HL-60/S4 (cell line): ENCODE data around the gene GRK3.
"Not testable (repeated sequence)": the region's sequence is repeated elsewhere in the genome, so short reads cannot be mapped to it uniquely, and the experiment has no call there.

Experiments used
- in situ Hi-C: fragments of 300-500 bp; cut with MboI; formaldehyde crosslinking; loops from 2 replicates; pipeline ENCODE4 v1.14.3; 2022; ENCODE audit warnings: low sequenced_read_pairs

GRK3 gene

DNA sequence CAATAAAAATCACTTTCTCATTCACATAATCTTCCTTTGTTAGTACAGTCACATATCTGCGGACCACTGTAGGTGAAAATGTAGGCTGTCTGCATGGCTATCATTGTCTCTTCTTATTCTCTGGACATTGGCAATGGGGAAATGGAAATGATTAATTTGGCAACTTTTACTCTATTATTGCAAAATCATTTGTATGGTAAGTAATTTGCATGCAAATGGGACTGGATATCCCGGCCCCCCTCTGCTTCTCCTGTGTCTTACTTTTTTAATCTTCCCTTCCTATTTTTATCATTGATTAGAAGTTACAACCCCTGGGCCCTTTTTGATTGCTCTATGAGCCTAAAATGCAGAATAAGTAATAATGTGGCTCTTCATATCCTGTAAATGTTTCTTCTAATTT is 6.0 kb downstream of the GRK3 start:
- in situ Hi-C loops, result no loop called here

DNA sequence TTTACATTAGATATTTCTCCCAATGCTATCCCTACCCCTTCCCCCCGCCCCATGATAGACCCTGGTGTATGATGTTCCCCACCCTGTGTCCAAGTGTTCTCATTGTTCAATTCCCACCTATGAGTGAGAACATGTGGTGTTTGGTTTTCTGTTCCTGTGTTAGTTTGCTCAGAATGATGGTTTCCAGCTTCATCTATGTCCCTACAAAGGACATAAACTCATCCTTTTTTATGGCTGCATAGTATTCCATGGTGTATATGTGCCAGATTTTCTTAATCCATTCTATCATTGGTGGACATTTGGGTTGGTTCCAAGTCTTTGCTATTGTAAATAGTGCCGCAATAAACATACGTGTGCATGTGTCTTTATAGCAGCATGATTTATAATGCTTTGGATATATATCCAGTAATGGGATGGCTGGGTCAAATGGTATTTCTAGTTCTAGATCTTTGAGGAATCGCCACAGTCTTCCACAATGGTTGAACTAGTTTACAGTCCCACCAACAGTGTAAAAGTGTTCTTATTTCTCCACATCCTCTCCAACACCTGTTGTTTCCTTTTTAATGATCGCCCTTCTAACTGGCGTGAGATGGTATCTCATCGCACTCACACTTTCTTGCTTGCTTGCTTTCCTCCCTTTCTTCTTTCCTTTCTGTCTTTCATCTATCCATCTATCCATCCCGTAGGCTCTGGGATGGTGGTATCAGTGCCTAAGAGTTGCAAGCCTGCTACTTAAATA is 7.7 kb downstream of the GRK3 start:
- in situ Hi-C loops, result not testable (repeated sequence)

DNA sequence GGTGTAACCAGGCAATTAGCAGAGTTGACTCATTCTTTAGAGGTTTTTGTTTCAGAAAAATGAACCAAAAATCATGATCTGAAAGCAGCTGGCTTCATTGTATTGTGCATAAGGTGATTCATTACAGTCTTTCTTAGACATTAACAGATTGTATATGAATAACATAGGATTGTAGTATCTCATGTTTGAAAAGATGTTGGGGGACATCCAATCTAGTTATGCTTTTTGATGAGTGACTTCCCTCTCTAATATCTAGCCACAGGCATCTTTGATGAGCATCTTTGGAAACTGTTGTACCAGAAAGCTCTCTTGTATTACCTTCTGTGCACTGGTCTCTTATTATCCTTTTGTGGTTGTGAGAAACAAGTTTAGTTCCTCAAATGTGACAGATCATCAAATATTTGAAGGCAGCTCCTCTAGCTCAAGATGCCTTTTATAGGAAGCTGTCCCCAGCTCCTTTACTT is 8.3 kb downstream of the GRK3 start:
- in situ Hi-C loops, result no loop called here

DNA sequence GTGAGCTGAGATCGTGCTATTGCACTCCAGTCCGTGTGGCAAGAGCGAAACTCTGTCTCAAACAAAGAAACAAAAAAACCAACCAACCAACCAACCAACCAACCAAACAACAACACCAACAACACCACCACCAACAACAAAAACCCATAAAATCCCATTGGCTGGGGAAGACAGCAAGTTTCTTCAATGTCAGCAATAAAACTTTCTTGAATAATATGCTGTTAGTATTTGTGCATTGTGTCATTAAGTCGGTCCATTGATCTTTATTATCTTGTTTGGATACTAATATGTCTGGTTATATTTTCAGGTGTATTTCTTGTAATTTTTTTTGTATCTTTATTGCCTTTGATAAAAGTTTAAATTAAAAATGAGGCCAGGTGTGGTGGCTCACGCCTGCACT is 9.4 kb downstream of the GRK3 start:
- in situ Hi-C loops, result no loop called here

DNA sequence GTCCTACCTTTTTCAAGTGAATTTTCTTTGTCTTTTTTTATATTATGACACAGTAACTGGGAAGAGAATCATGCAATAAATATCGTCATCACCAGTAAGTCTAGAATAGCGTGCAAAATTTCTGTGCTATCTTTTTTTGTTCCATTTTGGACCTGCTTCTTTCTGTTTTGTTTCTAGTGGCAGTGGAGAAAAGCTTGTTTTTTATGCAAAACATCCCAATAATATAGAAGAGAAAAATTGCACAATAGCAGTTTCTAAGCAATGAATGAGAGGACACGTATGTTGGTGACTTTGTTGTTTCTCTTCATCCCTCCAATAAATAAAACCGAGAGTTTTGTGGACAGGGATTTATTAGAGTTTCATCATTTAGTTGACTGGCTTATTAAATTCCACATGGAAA is 10.3 kb downstream of the GRK3 start:
- in situ Hi-C loops, result no loop called here

DNA sequence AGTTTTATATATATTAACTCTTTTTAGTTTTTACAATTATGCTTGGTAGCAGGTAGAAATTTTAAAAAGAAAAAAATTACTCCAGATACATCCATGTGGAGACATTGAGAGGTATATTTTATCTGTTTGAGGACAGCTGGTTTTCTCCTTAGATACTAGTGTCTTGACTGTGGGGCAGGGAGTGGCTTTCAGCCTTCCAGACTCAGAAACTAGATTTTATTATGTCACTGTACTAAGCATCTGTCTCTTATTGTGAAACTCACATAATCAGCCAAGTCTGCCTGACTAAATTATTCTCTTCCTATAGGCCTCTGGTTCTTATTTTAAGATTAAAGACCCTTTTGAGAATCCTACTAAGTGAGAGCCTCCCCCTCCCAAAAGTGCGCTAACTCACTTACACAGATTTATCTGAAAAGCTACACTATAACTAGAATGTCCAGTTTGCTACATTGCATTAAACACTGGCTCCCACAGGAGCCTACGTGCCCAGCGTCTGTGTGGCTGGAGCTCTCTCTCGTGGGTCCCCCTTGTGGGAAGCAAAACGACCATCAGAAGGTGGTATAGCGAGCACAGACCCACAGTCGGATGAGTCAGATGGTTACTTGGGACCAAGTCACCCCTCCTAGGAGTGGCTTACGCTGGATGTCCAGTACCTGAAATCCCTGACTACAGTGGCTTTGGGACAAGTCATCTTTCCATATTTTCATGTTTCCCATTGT is 11.4 kb downstream of the GRK3 start:
- in situ Hi-C loops, result not testable (repeated sequence)

DNA sequence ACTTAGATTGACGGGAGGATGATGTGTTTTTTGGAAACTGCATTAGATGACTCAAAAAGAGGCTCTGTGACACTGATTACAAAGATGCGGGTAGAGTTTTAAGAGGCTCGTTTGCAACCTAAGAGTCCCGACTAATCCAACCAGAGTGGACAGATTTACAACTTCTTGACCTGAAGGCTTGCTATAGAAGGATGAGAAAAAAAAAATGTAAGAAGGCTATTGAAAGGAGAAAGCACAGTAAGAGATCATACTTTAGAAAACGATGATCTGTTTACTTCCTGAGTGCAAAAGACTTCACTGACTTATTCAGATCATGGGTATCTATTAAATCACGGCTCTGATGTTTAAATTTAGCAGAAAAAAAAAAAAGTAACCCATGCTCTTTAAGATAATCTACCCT is 17.0 kb downstream of the GRK3 start:
- in situ Hi-C loops, result not testable (repeated sequence)

DNA sequence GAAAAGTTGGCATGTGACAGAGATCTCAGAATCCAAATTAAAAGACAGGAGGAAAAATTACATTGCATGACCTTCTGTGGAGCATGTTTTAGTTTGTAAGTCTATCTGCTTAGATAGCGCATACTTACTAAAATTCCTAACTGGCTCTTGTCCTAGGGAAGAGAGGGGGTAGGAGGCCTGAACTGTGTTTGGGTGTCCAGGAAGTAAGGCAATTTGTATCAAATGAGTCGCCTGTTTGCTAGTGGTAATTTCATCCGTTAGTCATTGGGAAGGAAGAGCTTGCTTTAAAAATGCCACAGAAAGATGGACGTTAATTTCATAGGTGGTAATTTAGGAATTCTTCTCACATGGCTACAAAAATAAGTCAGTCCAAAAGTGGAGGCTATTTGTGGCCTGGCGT is 18.5 kb downstream of the GRK3 start:
- in situ Hi-C loops, result no loop called here

DNA sequence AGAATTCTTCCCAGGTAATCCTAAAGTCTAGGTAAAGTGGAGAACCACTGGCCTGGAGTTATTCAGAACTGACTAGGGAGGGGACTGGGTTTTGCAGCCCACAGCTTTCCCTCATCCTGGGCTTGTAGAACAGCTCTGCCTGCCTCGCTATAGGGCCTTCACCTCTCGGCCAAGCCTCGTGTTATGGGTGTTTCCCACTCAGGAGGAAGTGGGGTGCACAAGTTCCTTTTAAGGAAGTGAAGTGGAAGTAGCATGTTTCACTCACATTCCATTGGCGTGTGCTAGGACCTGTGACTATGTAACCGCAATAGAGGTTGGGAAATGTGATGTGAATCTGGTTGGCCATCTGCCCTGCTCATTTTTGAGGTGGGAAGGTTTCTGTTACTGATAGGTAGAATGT is 20.5 kb downstream of the GRK3 start:
- in situ Hi-C loops, result not testable (repeated sequence)

DNA sequence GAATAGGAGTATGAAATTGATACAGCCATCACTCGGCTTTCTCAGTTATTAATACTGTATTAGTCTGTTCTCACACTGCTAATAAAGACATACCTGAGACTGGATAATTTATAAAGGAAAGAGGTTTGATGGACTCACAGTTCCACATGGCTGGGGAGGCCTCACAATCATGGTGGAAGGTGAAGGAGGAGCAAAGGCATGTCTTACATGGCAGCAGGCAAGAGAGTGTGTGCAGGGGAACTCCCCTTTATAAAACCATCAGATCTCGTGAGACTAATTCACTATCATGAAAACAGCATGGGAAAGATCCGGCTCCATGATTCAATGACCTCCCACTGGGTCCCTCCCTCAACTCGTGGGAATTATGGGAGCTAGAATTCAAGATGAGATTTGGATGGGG is 25.2 kb downstream of the GRK3 start:
- in situ Hi-C loops, result not testable (repeated sequence)

DNA sequence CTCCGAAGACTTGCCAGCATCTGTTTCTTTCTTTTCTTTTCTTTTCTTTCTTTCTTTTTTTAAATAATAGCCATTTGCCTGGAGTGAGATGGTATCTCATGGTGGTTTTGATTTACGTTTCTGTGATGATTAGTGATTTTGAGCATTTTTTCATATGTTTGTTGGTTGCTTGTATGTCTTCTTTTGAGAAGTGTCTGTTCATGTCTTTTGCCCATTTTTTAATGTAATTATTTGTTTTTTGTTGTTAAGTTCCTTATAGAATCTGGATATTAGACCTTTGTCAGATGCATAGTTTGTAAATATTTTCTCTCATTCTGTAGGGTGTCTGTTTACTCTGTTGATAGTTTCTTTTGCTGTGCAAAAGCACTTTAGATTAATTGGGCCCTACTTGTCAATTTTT is 28.8 kb downstream of the GRK3 start:
- in situ Hi-C loops, result not testable (repeated sequence)

DNA sequence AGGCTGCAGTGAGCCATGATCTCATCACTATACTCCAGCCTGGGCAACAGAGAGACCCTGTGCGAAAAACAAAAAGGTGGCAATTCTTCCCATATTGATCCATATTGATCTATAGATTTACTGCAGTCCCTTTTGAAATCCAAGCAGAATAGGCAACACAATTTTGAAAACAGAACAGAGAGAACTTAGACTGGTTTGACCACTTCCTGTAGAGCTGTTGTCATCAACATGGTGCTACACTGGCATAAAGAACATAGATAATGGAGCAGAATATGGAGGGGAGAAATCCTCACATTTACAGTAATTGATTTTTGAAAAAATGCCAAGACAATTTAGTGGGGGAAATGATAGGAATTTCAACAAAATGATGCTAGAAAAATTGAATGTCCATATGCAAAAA is 34.1 kb downstream of the GRK3 start:
- in situ Hi-C loops, result no loop called here

DNA sequence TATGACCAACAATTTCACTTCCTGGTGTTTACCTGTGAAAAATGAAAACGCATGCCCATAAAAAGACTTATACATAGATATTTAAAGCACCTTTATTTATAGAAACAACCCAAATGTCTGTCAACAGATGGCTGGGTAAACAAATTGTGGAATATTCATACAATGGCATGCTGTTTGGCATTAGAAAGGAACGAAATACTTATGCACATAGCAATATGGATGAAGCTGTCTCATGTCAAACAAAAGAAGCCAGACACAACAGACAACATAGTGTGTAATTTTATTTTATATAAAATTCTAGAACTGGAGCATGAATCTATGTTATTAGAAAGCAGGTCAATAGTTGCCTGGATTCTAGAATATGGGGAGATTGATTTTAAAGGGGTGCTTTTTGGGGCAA is 38.0 kb downstream of the GRK3 start:
- in situ Hi-C loops, result no loop called here

DNA sequence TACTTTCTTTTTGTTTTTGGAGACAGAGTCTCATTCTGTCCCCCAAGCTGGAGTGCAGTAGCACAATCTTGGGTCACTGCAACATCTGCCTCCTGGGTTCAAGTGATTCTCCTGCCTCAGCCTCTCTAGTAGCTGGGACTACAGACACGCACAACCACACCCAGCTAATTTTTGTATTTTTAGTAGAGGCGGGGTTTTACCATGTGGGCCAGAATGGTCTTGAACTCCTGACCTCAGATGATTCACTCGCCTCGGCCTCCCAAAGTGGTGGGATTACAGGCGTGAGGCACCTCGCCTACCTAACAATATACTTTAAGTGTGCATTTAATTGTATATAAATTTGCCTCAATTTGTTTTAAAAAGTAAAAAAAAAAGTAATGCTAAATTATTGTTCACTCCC is 38.4 kb downstream of the GRK3 start:
- in situ Hi-C loops, result no loop called here

DNA sequence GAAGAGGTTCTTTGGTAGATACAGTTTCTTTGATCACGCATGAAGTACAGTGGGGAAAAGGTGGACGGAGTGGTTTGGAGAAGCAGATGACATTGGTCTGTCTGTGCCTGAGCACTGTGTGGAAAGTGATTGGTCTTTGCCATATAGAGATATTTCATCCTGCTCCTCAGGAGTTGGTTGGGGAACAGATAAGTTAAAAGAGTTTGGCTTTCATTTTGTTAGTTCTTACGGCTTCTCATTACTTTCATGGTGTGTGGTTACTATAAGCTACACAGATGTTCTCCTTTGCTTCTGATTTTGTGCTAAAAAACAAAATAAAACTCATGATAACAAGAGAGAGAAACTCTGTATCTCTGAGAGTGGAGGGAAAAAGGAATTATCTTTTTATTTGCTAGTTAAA is 40.7 kb downstream of the GRK3 start:
- in situ Hi-C loops, result not testable (repeated sequence)

DNA sequence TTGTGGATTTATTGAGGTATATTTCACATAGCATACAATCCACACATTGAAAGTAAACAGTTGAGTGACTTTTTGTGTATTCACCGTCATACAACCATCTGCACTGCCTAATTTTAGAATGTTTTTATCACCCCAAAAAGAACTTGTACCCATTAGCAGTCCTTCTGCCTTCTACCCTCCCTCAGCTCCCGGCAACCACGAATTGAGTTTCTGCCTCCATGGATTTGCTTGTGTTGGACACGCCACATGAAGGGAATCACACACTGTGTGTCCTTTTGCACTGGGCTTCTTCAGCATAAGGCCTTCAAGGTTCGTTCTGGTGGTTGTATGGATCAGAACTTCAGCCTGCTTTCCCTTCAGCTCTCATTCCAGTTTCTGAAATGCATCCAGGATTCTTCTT is 41.1 kb downstream of the GRK3 start:
- in situ Hi-C loops, result not testable (repeated sequence)

DNA sequence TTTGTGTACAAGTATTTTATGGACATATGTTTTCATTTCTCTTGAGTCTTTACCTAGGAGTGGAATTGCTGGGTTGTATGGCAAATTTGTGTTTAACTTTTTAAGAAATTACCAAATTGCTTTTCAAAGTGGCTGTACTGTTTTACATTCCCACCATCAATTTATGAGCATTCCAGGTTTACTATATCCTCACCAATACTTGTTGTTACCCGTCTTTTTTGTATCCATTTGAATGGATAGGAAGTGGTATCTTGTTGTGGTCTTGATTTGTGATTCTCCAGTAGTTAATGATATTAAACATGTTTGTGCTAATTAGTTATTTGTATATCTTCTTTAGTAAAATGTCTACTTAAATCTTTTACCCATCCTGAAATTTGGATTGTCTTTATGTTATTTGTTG is 46.8 kb downstream of the GRK3 start:
- in situ Hi-C loops, result not testable (repeated sequence)

DNA sequence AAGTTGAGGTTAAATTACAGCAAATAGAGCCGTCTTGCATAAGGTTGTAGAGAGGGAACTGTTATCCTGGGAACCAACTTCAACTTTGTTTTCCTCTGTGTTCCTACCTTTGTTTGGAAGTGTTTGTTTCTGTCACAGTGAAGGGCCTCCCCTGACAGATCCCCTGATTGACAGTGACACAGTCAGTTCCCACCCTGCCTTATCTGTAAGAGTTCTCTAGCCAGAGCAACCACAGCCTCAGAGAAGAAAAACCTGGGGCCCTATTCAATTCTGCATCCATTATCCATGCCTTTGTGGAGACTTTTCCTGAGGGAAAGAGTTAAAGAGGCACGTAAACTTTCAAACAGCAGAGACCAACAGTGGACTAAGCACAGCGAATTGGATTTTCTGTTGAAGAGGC is 48.7 kb downstream of the GRK3 start:
- in situ Hi-C loops, result not testable (repeated sequence)

DNA sequence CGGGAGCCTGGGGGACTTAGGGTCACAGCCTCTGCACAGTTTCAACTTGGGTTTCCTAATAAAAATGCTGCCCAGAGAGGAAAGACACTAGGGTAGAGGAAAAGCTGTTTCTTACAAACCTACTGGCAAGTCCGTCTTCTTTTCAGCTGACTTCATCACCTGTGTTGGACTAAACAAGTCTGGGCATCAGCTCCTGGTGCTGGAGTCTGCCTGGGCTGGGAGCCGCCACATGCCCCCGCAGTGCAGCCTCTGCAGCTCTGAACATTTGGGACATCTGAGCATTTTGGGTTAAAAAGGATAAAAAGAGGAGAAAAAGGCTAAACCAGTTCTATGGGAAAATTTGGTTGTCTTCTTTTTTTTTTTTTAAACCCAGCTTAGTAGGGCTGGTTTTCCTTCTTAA is 49.1 kb downstream of the GRK3 start:
- in situ Hi-C loops, result not testable (repeated sequence)

DNA sequence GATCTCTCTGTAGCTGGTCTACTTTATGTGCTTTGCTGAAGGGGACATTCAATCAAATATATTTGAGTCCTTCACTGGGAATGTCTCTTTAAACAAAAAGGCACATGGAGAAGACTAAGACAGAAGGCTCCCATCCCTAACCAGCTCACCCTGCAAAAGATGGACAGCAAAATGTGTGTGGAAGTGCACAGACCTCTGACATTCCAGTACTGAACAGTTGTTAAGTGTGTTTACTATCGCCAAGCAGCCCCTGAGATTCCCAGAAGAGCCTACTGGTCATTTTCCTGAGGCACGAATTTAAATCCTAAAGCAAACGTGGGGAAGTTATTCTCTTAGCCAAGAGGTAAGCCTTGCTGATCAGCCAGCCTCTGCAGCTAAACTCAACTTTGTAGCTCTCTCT is 50.3 kb downstream of the GRK3 start:
- in situ Hi-C loops, result not testable (repeated sequence)

DNA sequence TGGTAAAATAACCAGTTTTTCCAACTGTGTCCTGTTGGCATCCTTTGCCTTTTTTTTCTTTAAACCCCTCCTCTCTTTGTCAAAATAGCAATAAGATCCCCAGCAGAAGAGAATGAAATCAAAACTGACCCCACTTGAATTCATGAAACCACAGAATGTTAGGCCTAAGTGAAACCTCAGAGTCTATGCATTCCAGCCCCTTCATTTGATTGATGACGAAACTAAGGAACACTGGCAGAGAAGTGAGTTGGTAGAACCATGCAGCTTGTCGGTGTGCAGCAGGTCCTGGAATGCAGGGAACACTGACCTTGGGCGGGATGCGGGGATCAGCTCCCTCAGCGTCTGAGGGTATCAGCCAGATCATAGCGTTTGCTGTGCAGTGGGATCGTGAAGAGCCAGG is 57.5 kb downstream of the GRK3 start:
- in situ Hi-C loops, result no loop called here

DNA sequence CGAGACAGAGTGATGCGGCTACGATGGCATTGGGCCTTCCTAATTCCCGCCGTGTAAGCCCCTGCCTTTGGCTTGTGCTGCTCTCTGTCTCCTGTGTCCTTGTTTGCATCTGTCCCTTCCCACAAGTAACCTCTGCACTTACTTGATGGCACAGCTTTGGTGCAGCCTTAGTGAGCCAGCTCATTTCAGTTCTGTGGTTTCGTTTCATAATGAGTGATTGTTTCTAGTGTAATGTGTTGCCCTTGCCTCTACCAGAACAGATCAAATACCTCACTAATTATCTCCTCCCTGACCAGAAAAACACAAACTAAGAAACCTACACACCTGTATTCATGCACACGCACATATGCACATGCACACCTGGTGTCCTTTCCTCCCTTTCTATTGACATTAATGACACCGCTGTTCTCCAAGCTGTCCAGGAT is 58.8 kb downstream of the GRK3 start:
- in situ Hi-C loops, result no loop called here

DNA sequence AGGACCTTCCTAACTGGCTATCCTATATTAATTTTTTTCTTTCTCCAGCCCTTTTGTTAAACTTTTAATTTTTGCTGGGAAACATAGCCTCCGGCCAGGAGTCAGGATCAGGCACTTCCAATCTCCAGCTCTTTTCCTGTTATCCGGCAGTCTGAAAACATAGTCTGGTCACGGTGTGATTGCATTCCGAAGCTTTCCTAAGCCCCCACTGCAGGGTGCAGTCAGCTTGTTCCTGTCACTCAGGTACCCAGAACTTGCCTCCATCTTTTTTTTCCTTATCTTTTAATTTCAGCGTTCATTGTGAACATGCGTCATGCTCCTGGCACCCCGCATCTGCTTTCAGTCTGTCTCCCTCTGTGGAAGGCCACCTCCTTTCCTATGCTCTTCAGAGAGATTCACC is 59.4 kb downstream of the GRK3 start:
- in situ Hi-C loops, result no loop called here
